NCI-H510A treated with DMSO at 0.1 percent for 48 hours (cell line): ENCODE measurements around the gene ANXA6.

Source experiments
- DNase-seq: peaks from one replicate; lab custom pipeline; 2025; lab: John Stamatoyannopoulos, UW

Gene ANXA6

GRCh38 chr5:151081431-151082281 lies 75.9 kb downstream of the ANXA6 start:
- DNase-seq: peak; percentile 50

DNA sequence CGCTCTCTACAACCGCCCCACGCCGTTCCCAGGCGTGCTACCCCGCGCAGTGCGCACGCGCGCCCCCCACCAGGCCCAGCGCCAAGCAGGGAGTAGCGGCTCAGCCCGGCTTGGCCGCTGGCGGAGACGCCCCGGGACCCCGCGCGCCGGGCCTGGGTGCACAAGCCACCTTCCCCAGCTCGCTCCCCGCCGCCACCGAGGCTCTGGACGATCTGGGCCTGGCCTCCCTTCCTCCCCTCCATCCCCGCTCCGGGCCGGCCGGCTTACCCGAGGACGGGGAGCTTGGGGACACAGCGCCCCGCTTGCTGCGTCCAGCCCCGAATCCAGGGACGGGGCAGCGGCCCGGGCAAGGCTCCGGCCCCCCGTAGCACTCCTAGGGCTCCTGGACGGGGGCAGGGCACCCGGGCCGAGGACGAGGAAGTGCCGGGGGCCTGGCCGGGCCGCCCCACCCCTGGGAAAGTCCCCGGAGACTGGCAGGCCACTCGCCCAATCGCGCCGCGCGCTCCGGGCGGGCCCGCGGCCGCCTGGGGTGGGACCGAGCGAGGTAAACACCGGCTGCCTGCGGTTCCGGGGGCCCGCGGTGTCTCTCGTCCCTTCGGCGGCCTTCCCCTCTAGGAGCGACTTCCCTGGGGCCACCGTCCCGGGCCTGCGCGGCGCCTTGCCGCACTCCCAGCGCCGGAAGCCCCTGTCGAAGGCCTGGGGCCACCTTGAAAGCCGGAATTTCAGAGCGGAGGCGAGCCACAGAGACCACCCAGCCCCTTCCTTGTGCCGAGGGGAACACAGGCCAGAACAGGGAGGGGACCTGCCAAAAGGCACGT lies 76.8 kb downstream of the ANXA6 start, which contains the start of gene TNIP1:
Gene TNIP1 (minus strand): TSS at position 422 of the 818 bp plus-strand sequence. CDS start 15,939 bp downstream, outside the sequence.
- DNase-seq: peak; percentile 87

- peak; percentile 15 for DNase-seq
Measured at GRCh38 chr5:151079838-151080612, 77.6 kb downstream of the ANXA6 start.

GRCh38 chr5:151078490-151079262 lies 78.9 kb downstream of the ANXA6 start:
- no peak for DNase-seq

GRCh38 chr5:151077967-151078366 lies 79.6 kb downstream of the ANXA6 start:
- no peak for DNase-seq

DNA sequence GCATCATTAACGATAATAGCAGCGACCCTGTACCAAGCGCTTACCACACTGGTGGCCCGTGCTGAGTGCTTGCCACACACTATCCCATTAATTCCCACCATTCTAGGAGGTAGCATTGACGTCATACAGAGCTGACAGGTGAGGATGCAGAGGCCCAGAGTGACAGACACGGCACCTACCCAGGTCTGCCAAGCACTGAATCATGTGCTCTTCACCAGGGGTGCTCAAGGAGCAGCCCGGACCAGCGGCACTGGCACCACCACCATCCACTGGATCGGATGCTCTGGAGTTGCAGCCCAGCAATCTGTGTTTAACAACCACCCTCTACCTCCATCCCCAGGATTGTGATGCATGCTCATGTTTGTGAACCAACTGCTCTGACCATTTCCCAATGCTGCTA lies 80.2 kb downstream of the ANXA6 start:
- DNase-seq: no peak

GRCh38 chr5:151076616-151077015 lies 81.0 kb downstream of the ANXA6 start:
- no peak for DNase-seq

DNA sequence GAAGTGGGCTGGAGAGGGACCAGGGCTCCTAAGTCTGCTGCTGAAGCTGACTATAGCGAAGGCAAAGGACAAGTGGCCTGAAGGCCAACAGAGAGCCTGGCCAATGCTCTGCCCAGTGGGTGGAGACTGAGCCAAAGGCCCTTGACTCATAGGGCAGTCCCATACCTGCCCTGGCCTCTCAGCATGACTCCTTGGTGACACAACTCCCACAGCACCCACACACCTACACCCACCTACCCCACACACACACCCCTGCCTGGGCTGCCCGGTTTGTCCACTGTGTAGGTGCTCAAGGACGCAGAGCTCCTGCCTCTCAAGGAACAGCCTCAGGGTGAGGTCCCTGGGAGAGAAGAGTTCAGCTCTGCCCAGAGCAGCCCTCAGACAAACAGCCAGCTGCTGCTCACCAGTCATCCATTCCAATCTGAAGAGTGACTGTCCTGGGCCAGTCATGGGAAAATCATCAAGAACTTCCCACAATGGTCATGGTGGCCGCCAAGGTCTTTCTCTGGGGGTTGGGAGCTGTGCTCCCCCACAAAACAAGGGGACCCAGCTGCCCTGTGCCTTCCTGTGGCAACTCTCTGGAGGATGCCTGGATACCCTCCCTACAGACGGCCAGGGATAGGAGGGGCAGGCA lies 81.8 kb downstream of the ANXA6 start:
- DNase-seq: no peak

- DNase-seq: no peak
Measured at GRCh38 chr5:151074557-151074956, 83.0 kb downstream of the ANXA6 start.

DNA sequence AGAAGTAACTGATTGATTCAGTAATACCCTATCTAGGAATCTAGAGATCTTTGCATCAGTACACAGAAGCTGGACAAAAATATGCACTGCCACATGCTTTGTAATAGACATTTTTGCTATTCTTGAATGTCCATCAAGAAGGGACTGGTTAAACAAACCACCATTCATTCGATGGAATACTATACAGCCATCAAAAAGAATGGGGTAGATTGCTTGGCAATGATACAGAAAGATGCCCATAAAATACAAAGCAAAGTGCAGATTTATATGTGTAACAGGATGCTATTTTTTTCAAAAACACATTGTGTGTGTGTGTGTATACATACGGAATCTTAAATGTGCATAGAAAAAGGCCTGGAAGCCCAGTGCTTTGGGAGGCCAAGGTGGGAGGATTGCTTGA lies 84.3 kb downstream of the ANXA6 start:
- DNase-seq: no peak

DNA sequence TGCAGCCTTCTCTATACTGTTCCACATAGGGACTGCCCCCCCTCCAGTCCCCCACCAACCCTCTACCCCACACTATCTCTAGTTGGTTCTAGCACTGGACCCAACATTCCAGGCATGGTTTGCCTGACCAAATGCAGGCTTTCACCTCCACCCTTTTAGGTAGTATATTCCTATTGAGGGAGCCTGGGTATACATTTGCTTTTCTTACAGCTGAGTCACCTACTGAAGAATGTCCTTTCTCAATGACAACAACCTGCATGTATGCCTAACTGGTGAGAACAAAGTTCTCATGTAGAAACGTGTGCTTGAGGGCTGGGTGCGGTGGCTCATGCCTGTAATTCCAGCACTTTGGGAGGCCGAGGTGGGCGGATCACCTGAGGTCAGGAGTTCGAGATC lies 85.0 kb downstream of the ANXA6 start:
- DNase-seq: no peak

DNA sequence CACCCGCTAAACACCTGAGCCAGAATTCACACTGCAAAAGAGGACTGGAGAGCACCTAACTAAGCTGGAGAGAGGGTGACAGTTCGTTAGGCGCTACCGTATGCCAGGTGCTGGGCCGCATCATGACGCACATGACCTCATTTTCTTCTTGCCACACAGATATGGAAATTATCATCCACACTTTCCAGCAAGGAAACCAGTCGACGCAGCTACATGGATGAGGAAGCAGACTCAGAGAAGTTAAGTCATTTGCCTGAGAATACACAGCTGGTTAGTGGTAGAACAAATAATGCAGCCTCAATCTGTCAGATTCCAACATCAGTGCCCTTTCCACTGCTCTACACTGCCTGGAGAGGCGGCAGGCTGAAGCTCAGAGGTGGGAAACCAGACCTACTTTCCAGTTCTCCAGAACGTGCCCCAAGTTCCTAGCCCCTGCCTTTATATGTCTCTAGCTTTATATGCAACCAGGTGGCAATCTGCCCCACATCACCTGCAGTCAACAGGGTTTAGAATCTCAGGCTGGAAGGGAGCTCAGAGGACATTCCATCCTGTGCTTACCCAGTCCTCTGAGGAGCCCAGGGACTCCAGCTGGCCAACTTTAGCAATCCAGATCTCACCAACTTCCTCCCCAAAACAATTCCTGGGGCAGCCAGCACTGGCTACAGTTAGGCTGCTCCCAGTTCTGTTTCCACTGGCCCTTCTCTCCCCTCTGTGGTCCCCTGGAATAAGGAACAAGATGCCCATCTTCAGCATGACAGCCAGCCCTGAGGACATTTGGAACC lies 85.5 kb downstream of the ANXA6 start:
- DNase-seq: no peak

DNA sequence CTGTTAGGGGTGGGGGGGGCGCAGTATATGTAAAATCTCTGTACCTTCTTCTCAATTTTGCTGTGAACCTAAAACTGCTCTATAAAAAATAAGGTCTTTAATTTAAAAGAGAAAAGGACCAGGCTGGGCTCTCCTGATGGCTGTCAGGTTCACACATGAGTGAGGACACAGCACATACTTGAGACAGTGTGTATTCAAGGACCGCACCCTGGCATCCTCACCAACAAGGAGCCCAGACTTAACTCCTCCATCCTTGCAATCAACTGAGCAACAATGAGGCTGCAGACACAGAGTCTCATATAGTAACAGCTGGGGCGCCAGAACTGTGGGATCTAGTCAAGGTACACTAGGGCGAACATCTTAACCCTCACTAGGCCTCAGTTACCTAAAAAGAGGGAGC lies 86.6 kb downstream of the ANXA6 start:
- no peak for DNase-seq

DNA sequence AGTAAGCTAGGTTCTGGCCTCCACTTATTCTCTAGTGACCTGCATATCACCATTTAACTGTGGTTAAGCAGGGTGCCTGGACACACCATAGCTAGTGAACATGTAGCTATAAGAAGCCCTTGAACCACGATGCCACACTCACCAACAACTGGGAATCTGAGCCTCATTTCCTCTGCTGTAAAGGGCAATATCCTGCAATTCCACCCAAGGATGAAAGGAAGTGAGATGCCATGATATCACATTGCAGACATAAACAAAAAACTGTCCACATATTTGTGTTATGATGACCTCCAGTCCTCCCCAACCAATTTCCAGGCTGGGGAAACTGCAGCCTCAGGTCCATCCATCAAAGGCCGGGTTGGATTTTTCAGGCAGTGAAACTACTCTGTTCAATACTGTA lies 87.1 kb downstream of the ANXA6 start:
- no peak for DNase-seq

DNA sequence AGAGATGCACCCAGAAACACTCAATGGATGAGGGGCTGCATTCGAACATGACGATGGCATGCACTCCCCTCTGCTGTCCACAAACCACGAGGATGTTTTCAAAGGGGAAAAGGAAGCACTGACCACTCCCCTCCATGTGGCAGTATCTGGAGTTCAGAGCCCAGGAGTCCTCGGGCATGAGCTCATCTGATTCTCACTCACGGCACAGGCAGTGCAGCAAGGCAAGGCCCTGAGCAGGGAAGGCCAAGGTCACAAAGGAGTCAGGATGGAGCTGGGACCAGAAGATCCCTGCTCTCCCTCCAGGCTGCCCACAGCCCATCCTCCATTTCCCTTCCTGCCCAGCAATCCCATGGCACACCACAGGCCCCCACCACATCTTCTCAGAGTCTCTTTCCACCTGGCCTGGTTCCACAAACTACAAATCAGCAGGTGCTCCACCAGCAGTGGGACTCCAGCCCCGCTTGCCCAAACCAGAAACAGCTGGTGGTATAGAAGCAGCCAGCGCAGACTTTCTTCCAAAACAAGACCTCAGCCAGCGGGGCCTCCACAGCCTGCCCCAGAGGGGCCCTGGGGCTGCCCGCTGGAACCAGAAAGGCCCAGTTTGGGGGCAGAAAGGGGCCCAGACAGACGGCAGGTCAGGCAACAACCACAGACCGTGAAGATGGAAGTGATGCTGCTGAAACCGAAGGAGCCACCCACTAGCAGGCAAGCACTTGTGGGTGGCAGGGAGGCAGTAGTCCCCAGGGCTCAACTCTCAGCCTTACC lies 89.0 kb downstream of the ANXA6 start:
- DNase-seq: peak; percentile 8

DNA sequence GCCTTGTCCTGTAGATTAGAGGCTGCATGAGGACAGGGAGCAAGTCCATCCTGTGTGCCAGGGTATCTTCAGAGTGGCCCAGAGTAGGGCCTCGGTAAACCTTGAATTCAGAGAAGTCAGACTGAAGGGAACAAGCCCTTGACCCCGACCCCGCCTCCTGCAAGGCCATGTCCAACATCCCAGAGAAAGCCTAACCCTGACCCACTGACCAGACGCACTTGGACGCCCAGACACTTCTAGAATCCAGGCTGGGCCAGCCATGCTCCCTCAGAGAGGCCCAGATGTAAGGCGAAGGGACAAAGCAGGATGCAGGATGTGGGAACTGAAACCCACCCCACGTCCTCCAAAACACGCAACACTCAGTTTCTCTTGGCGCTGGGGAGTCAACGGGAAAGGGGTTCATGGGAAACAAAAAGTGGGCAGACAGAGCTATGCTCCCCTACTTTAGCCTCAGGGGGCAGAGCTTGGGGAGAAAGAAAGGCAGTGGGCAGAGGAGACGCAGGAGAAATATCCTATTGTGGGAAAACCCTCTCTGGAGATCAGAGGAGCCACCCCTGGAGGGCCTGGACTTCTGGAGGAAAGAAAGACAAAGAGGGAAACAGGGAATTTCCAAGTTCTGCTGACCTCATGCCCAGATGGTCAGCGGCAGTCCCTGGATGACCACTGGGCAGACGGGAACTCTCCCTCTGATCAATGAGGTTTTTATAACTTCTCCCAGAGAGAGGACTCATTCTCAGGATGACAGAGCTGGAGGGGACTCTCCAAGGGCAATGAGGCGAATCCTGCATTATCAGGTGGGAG lies 89.7 kb downstream of the ANXA6 start:
- no peak for DNase-seq

DNA sequence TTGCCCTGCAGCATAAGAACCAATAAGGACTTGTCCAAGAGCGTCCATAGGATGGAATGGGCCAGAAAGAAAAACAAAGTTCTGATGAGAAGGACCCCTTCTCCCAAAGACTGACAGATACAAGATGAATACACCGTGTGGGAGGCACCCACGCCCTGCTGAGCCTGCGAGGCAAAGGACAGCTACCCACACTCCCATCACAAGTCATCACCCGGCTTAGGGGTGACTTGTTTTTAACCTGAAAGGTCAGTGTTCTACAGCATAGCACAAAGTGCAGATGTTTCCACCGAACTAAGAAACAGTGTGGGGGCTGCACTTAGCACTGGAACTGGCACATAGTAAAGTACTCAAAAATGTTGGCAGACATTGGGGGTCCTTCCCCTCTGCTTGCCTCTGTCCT lies 90.7 kb downstream of the ANXA6 start:
- DNase-seq: no peak

- DNase-seq: no peak
Measured at GRCh38 chr5:151065609-151066008, 92.0 kb downstream of the ANXA6 start.
